ENCODE results near the gene STMN3.
"Not testable (repeated sequence)": the region's sequence is repeated elsewhere in the genome, so short reads cannot be mapped to it uniquely, and the experiment has no call there.

The STMN3 gene

DNA sequence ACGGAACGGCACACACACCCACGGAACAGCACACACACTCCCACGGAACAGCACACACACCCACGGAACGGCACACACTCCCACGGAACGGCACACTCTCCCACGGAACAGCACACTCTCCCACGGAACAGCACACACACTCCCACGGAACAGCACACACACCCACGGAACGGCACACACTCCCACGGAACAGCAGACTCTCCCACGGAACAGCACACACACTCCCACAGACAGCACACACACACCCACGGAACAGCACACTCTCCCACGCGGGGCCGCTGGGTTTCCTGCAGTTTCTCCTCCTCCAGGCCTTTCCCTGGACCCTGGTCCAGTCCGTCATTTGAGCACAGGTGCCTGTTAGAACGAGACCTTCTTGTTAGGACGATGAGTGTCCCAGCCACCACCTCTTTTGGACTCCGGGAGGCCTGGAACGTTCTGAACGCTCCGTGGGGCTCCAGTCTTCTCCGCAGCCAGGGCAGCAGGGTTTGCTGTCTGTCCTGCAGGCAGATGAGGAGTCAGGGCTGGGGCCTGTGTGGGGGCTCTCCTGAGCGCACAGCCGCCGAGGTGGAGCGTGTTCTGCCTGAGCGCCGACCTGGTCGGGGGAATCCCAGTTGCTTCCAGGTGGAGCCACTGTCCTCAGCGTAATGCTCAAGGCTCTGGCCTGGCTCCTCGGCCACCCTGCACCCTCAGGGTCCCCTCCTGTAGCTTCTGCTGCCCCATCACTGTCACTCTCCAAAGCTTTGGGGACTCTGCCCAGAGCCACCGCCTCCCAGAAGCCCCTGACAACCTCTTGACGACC, 25.6 kb upstream of the STMN3 start:
- DNase-seq (ENCODE audit: low read depth): no peak

GRCh38 chr20:63678071-63678470, 24.8 kb upstream of the STMN3 start:
- no peak for DNase-seq (ENCODE audit: low read depth)

GRCh38 chr20:63675681-63676368, 22.6 kb upstream of the STMN3 start:
- DNase-seq (ENCODE audit: low read depth): no peak

- DNase-seq (ENCODE audit: low read depth): no peak
These were observed 20.7 kb upstream of the STMN3 start for GRCh38 chr20:63673951-63674350.

GRCh38 chr20:63672666-63673065, 19.4 kb upstream of the STMN3 start:
- no peak for DNase-seq (ENCODE audit: low read depth)

DNA sequence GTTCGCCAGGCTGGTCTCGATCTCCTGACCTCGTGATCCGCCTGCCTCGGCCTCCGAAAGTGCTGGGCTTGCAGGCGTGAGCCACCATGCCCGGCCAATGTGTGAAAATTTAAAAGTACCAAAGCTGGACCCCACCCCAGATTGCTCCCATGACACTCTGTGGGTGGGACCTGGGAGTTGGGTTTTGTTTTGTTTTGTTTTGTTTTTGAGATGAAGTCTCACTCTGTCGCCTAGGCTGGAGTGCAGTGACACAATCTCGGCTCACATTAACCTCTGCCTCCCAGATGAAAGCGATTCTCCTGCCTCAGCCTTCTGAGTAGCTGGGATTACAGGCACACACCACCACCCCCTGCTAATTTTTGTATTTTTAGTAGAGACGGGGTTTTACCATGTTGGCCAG, 18.5 kb upstream of the STMN3 start:
- not testable (repeated sequence) for DNase-seq (ENCODE audit: low read depth)

- DNase-seq (ENCODE audit: low read depth): no peak
These were observed 15.1 kb upstream of the STMN3 start for GRCh38 chr20:63668351-63668750.

GRCh38 chr20:63667858-63668257, 14.6 kb upstream of the STMN3 start:
- no peak for DNase-seq (ENCODE audit: low read depth)

DNA sequence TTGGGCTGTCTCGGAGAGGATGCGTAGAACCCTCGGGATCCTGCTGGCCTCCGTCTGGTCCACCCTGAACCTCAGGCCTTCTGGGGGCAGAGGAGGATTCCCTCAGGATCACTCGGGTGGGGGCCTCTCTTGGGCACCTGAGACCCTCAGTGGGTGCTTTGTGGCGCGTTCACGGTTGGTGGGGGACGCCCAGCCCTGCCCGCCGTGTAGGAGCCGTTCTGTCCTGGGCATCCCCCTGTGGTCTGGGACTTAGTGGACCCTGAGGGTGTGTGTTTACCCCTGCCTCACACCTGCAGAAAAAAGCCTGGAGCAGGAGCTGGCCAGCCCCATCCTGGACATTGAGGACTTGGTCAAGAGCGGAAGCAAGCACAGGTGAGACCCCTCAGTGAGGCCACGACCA, 12.5 kb upstream of the STMN3 start:
- DNase-seq (ENCODE audit: low read depth): no peak

- no peak for DNase-seq (ENCODE audit: low read depth)
These were observed 11.8 kb upstream of the STMN3 start for GRCh38 chr20:63664861-63665594.

- no peak for DNase-seq (ENCODE audit: low read depth)
These were observed 11.1 kb upstream of the STMN3 start for GRCh38 chr20:63664143-63664851.

DNA sequence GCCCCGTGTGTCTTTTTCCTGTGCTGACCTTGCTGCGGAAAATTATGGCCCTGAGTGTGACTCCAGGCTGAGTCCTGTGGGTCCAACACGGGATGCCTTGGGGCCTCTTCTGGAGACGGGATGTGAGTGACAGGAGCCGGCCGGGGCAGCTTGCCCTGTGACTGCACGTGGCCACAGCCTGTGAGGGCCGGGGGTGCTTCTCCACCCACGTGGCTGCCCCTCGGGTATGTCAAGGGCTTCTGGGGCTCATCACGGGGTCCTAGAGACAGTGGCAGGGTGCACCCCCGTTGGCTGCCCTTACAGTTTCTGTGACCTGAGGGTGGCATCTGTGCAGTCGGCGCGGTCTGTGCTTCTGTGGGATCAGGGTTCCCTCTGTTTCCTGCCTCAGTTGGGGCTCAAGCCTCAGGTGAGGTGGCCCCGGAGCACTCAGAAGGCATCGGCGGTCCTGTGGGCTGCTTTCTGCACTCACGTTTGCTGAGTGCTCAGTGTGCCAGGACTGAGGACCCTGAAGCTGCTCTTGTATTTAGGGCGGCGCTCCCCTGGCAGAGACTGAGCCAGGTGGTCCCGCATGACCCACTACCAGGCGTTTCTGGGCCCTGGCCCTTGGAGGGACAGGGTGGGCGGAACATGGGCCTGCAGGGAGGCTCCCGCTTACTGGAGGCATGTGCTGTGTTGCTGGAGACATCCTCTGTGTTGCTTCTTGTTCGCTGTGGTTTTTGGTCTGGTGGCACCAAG, 10.3 kb upstream of the STMN3 start:
- no peak for DNase-seq (ENCODE audit: low read depth)

DNA sequence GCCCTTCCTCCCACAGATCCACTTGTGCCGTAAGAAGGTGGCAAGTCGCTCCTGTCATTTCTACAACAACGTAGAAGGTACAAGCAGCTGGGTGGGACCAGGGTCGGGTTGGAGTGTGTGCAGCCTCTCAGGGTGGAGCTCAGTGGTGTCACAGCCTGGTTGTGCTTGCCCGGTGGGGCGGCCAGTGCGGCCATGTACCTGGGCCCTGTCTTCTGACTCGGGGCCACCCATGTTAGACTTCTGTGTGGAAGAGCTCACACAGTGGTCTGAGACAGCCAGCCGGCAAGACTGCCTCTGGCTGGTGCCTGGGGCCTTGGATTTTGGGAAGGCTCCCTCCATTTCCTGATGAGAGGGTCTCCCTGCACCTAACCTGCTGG, 9.6 kb upstream of the STMN3 start:
- DNase-seq (ENCODE audit: low read depth): no peak

- no peak for DNase-seq (ENCODE audit: low read depth)
These were observed 9.0 kb upstream of the STMN3 start for GRCh38 chr20:63661959-63662812.

DNA sequence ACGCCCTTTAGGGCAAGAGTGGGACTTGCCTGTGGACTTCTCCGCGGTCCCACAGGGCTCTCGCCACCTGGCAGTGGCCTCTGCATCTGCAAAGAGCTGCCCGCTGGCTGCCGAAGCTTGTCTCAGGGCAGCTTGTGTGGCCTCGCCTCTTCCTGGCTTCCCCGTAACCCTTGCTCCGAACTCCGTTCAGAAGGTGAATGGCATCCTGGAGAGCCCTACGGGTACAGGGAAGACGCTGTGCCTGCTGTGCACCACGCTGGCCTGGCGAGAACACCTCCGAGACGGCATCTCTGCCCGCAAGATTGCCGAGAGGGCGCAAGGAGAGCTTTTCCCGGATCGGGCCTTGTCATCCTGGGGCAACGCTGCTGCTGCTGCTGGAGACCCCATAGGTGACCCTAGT, 7.9 kb upstream of the STMN3 start:
- no peak for DNase-seq (ENCODE audit: low read depth)

- no peak for DNase-seq (ENCODE audit: low read depth)
These were observed 7.4 kb upstream of the STMN3 start for GRCh38 chr20:63660622-63661021.

GRCh38 chr20:63660174-63660573, 7.0 kb upstream of the STMN3 start:
- not testable (repeated sequence) for DNase-seq (ENCODE audit: low read depth)

GRCh38 chr20:63659370-63659769, 6.1 kb upstream of the STMN3 start:
- DNase-seq (ENCODE audit: low read depth): no peak

DNA sequence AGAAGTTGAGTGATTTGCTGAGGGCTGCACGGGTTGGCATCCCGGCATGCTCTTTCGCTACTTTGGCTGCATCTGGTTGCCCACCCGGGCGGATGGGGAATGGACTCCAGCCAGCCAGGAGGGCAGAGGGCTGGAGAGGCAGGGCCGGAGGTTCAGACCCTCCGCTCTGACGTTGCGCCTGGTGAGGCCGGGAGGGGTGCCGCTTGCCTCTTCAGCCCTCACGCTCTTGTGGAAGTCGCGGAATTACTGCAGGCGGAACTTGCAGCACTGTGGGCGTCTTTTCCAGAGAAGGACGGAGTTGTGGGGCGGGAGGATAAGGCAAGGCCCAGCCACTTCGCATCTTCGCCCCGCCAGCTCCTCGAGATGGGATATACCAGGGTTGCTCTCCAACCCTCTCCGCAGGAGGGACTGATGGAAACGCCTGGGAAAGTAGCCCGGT, 5.5 kb upstream of the STMN3 start:
- no peak for DNase-seq (ENCODE audit: low read depth)

DNA sequence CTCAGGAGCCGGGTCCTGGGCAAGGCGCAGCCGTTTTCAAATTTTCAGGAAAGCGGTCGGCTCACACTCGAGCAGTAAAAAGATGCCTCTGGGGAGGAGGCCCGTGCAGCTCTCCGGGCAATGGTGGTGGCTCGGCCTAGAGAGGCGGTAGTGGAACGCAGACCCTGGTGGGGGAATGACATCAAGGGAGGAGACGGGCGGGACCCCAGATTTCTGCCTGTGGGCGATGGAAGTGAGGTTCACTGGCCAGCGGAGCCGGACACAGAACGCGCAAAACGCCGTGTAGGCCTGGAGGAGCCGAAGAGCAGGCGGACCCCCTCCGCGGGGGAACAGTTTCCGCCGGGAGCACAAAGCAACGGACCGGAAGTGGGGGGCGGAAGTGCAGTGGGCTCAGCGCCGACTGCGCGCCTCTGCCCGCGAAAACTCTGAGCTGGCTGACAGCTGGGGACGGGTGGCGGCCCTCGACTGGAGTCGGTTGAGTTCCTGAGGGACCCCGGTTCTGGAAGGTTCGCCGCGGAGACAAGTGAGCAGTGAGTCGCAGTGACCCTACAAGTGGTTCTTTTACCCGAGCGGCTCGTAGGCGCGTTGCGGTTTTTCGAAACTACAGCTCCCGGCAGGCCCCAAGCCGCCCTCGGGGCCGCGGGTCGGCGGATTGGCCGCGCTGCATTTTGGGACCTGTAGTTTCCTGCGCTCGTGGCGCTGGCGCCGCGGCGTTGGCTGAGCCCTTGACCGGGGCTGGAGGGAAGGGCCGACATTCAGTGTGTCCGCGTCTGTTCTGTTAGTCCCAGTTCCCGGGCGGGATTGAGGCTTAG, 4.9 kb upstream of the STMN3 start, which contains the start of gene RTEL1:
RTEL1 (plus strand) TSS at position 376 of the 812 bp plus-strand sequence. CDS start 1,091 bp downstream, outside the sequence.
- DNase-seq (ENCODE audit: low read depth): peak; percentile 76

Measured in T follicular helper cell (primary cell).